ENCODE results near the gene CA11.

CA11 gene

GRCh38 chr19:48611872-48612271, 34.1 kb downstream of the CA11 start:
- no peak for DNase-seq

- no peak for DNase-seq
Observed at GRCh38 chr19:48609571-48610108, 36.3 kb downstream of the CA11 start.

GRCh38 chr19:48608798-48609263, 37.2 kb downstream of the CA11 start:
- DNase-seq, result no peak

GRCh38 chr19:48607359-48607755, 38.6 kb downstream of the CA11 start:
- DNase-seq, result no peak

GRCh38 chr19:48606463-48607358, 39.3 kb downstream of the CA11 start, which contains the start of gene SPACA4:
Gene SPACA4 (plus strand): TSS chr19:48606742. CDS start chr19:48606979, 237 bp downstream.
- no peak for DNase-seq

- no peak for DNase-seq
Observed at GRCh38 chr19:48603850-48604249, 42.1 kb downstream of the CA11 start.

- no peak for DNase-seq
Observed at GRCh38 chr19:48603449-48603848, 42.5 kb downstream of the CA11 start.

GRCh38 chr19:48603001-48603400, 43.0 kb downstream of the CA11 start:
- DNase-seq, result no peak

- no peak for DNase-seq
Observed at GRCh38 chr19:48600679-48601417, 45.1 kb downstream of the CA11 start.

- DNase-seq, result no peak
Observed at GRCh38 chr19:48598996-48599700, 46.8 kb downstream of the CA11 start.

- no peak for DNase-seq
Observed at GRCh38 chr19:48596679-48597465, 49.1 kb downstream of the CA11 start.

GRCh38 chr19:48596237-48596636, 49.8 kb downstream of the CA11 start:
- no peak for DNase-seq

GRCh38 chr19:48595833-48596232, 50.2 kb downstream of the CA11 start:
- no peak for DNase-seq

GRCh38 chr19:48595171-48595570, 50.8 kb downstream of the CA11 start:
- DNase-seq, result no peak

- DNase-seq, result no peak
Observed at GRCh38 chr19:48591021-48591420, 55.0 kb downstream of the CA11 start.

GRCh38 chr19:48588670-48589401, 57.2 kb downstream of the CA11 start:
- DNase-seq, result peak; percentile 38

Data from NCI-H2081 treated with DMSO at 0.1 percent for 48 hours (cell line).